Spleen (tissue), 11 donors: ENCODE data around the gene ZNF844. TPM values are rescaled to one million over a fixed set of nuclear protein-coding genes. Genes with fewer than 3 reads are reported as not detected.
A peak's percentile ranks its signal among the peaks of the same experiment; 100 is the strongest.
"Not testable (repeated sequence)": the region's sequence is repeated elsewhere in the genome, so short reads cannot be mapped to it uniquely, and the experiment has no call there.

Experiments
- DNase-seq: peaks from one replicate; pipeline ENCODE4 v3.0.0-alpha.2; 2020
- H3K27ac ChIP-seq, 8 donors: fragments of 200-600 bp; sonication (generic) in 7 of 8; 1 replicate in 4 of 8; 2 replicates in 4 of 8; pipeline versions ENCODE4 v1.5.0 to v1.8.0; 2016 to 2021; ENCODE audit warnings: inconsistent platforms in 4 of 8, mild to moderate bottlenecking in 4 of 8, moderate library complexity in 1 of 8
- H3K27me3 ChIP-seq, 7 donors: fragments of 200-600 bp; sonication (generic) in 6 of 7; replicated peaks in 1 of 7; 1 replicate in 4 of 7; 2 replicates in 3 of 7; pipeline versions ENCODE4 v1.5.0 to v1.8.0; 2016 to 2021; ENCODE audit warnings: inconsistent platforms in 3 of 7, mild to moderate bottlenecking in 1 of 7
- H3K36me3 ChIP-seq, 6 donors: fragments of 200-600 bp; sonication (generic) in 5 of 6; 1 replicate in 4 of 6; 2 replicates in 2 of 6; pipeline versions ENCODE4 v1.5.0 to v1.8.0; 2016 to 2021; ENCODE audit warnings: inconsistent platforms in 2 of 6
- H3K4me1 ChIP-seq, 6 donors: fragments of 200-600 bp; sonication (generic) in 5 of 6; 1 replicate in 3 of 6; 2 replicates in 3 of 6; pipeline versions ENCODE4 v1.5.0 to v1.8.0; 2016 to 2021; ENCODE audit warnings: inconsistent platforms in 3 of 6
- H3K4me3 ChIP-seq, 8 donors: fragments of 200-600 bp; sonication (generic) in 7 of 8; 1 replicate in 4 of 8; 2 replicates in 4 of 8; pipeline versions ENCODE4 v1.5.0 to v1.8.0; 2016 to 2021; ENCODE audit warnings: inconsistent platforms in 4 of 8, mild to moderate bottlenecking in 4 of 8, moderate library complexity in 2 of 8
- H3K9me3 ChIP-seq, 8 donors: fragments of 200-600 bp; sonication (generic) in 7 of 8; 1 replicate in 4 of 8; 2 replicates in 4 of 8; pipeline versions ENCODE4 v1.5.0 to v1.8.0; 2016 to 2021; ENCODE audit warnings: inconsistent platforms in 4 of 8
- CTCF ChIP-seq, 11 experiments: fragments of 200-600 bp in 7 of 11; fragments of 450-650 bp in 4 of 11; sonication (generic) in 4 of 11; IDR thresholded peaks in 8 of 11; conservative IDR thresholded peaks in 3 of 11; 1 replicate in 7 of 11; 2 replicates in 4 of 11; pipeline versions ENCODE4 v1.4.0 to v1.8.0; 2016 to 2021; ENCODE audit warnings: antibody characterized with exemption in 11 of 11, inconsistent platforms in 4 of 11, mild to moderate bottlenecking in 1 of 11
- POLR2A ChIP-seq, 3 donors: fragments of 450-650 bp; IDR thresholded peaks; one replicate each; pipeline ENCODE4 v1.5.1; 2017; ENCODE audit warnings: antibody characterized with exemption in 3 of 3, mild to moderate bottlenecking in 1 of 3
- POLR2AphosphoS5 ChIP-seq, 3 donors: sonication (generic); formaldehyde crosslinking; IDR thresholded peaks; one replicate each; pipeline ENCODE4 v1.5.1; 2017; ENCODE audit warnings: antibody characterized with exemption in 3 of 3
- WGBS, 5 donors: extraction: QIAGEN DNeasy Blood & Tissue Kit in 3 of 5; methylation state at CpG; one replicate each; pipeline versions ENCODE4 v1.1.5 to v1.1.7; 2013 to 2018; 5-methylcytosine and 5-hydroxymethylcytosine counted together
- intact Hi-C: fragments of 100-400 bp; cut with DNase I; formaldehyde crosslinking; loops from one replicate; pipeline ENCODE4 v1.15.0; 2023; ENCODE audit warnings: low total_unique reads
- polyA plus RNA-seq, 3 donors: library from polyadenylated mRNA; stranded (reverse); fragments of 200-250 nt; gene quantifications; one replicate each; pipeline ENCODE4 v1.2.1, GENCODE V29; 2013
- total RNA-seq, 7 donors: library from RNA; depleted of rRNA in 3 of 7; stranded (reverse); fragments of >200 nt in 3 of 7; fragmentation: NEBNext Ultra II Directional in 4 of 7; extraction: Animal tissue kit (Norgen Biotek cat#: 25700) in 4 of 7; gene quantifications; one replicate each; pipeline versions ENCODE4 v1.1.0 to v1.2.1, GENCODE V29; 2016 to 2021
- donor health status: healthy with polysubstance abuse.
- donor health status: DM: no; HTN: no; CAD: no; lungs with moderate emphysema.
- donor health status: DM: no; HTN: no; CAD: no.
- donor health status: Bipolar disorder and iron deficiency.
- donor health status: healthy.
- donor health status: DM: no; HTN: no; CAD: no.
- donor health status: DM: yes; HTN: yes; CAD: no.

Gene ZNF844
- total and polyA plus RNA-seq, 10 donors, result 2.0 to 14.5 (median 8.5) TPM

- Histone ChIP-seq H3K4me1 (peaks cover 4 to 35% (median 20%) of the 10 kb centered on the region in 6 donors), H3K27ac (no peak overlapping the region), H3K4me3 (no peak overlapping the region), H3K36me3 (no peaks in the 10 kb centered on the region), H3K27me3 (peaks cover 0 to 30% (median 0%) of the 10 kb centered on the region in 7 donors), H3K9me3 (no peaks in the 10 kb centered on the region)
- WGBS, 5 donors, result 85 to 91% (median 86%) methylated on average over 5 of the region's 5 CpGs
- DNase-seq, result no peak
- TF ChIP-seq POLR2A (IDR thresholded peaks at IDR 0.05) (no peak), POLR2AphosphoS5 (IDR thresholded peaks at IDR 0.05) (no peak), CTCF (IDR thresholded peaks at IDR 0.05 in 8 of 11, conservative IDR thresholded peaks at IDR 0.05 in 3 of 11) (no peak)
- intact Hi-C loops, result no loop called here
Measured at GRCh38 chr19:12055784-12056183, 8.7 kb upstream of the ZNF844 start.

- intact Hi-C loops, result no loop called here
- 91 to 96% (median 95%) methylated on average over 3 of the region's 3 CpGs for WGBS, 5 donors
- Histone ChIP-seq H3K27ac (no peak overlapping the region), H3K4me3 (peak overlapping the region in 1 of 8 donors; percentile 4), H3K27me3 (no peaks in the 10 kb centered on the region), H3K4me1 (no peaks in the 10 kb centered on the region), H3K36me3 (peaks cover 20 to 89% (median 44%) of the 10 kb centered on the region in 6 donors), H3K9me3 (peaks cover 65 to 100% (median 100%) of the 10 kb centered on the region in 8 donors)
- no peak for DNase-seq
- TF ChIP-seq POLR2A (IDR thresholded peaks at IDR 0.05), result no peak
- no peak for TF ChIP-seq POLR2AphosphoS5 (IDR thresholded peaks at IDR 0.05)
- no peak for TF ChIP-seq CTCF (IDR thresholded peaks at IDR 0.05 in 8 of 11, conservative IDR thresholded peaks at IDR 0.05 in 3 of 11)
Measured at GRCh38 chr19:12075538-12076139, 11.1 kb downstream of the ZNF844 start.

GRCh38 chr19:12076331-12076730, 11.8 kb downstream of the ZNF844 start:
- Histone ChIP-seq H3K36me3 (peaks cover 20 to 82% (median 44%) of the 10 kb centered on the region in 6 donors), H3K9me3 (peaks cover 64 to 100% (median 100%) of the 10 kb centered on the region in 8 donors), H3K4me3 (peak overlapping the region in 1 of 8 donors; percentile 4)
- H3K27ac ChIP-seq, DNase-seq, H3K4me1 ChIP-seq, intact Hi-C loops, H3K27me3 ChIP-seq: not testable (repeated sequence)
- whole genome bisulfite sequencing, 5 donors, result 91 to 99% (median 94%) methylated on average over 3 of the region's 3 CpGs

GRCh38 chr19:12077375-12077774, 12.8 kb downstream of the ZNF844 start:
- intact Hi-C loops, result no loop called here
- no peak overlapping the region for H3K4me3 ChIP-seq
- no peaks in the 10 kb centered on the region for H3K27me3 ChIP-seq
- no peaks in the 10 kb centered on the region for H3K4me1 ChIP-seq
- no peak for TF ChIP-seq CTCF (IDR thresholded peaks at IDR 0.05 in 8 of 11, conservative IDR thresholded peaks at IDR 0.05 in 3 of 11)
- no peak for TF ChIP-seq POLR2AphosphoS5 (IDR thresholded peaks at IDR 0.05)
- no peak for TF ChIP-seq POLR2A (IDR thresholded peaks at IDR 0.05)
- H3K9me3 ChIP-seq, result peaks cover 64 to 100% (median 100%) of the 10 kb centered on the region in 8 donors
- no peak overlapping the region for H3K27ac ChIP-seq
- DNase-seq, result no peak
- WGBS, 5 donors, result 76 to 98% (median 96%) methylated on average over 3 of the region's 3 CpGs
- H3K36me3 ChIP-seq, result peaks cover 20 to 74% (median 44%) of the 10 kb centered on the region in 6 donors

GRCh38 chr19:12083336-12083735, 18.8 kb downstream of the ZNF844 start:
- H3K27ac ChIP-seq, H3K4me3 ChIP-seq, intact Hi-C loops, DNase-seq, H3K27me3 ChIP-seq, H3K4me1 ChIP-seq: not testable (repeated sequence)
- WGBS, 5 donors, result 89 to 98% (median 93%) methylated on average over 6 of the region's 6 CpGs
- Histone ChIP-seq H3K9me3 (peaks cover 14 to 79% (median 71%) of the 10 kb centered on the region in 8 donors), H3K36me3 (peaks cover 0 to 15% (median 0%) of the 10 kb centered on the region in 6 donors)
